GM19455 (cell line): ENCODE results near the gene KCNJ6.
"Not testable (repeated sequence)": the region's sequence is repeated elsewhere in the genome, so short reads cannot be mapped to it uniquely, and the experiment has no call there.

Experiments used
- ATAC-seq: cut with Tn5 transposase; IDR thresholded peaks from one replicate; pipeline ENCODE4 v1.9.1; 2021; ENCODE audit not compliant: unreplicated experiment

Gene KCNJ6

DNA sequence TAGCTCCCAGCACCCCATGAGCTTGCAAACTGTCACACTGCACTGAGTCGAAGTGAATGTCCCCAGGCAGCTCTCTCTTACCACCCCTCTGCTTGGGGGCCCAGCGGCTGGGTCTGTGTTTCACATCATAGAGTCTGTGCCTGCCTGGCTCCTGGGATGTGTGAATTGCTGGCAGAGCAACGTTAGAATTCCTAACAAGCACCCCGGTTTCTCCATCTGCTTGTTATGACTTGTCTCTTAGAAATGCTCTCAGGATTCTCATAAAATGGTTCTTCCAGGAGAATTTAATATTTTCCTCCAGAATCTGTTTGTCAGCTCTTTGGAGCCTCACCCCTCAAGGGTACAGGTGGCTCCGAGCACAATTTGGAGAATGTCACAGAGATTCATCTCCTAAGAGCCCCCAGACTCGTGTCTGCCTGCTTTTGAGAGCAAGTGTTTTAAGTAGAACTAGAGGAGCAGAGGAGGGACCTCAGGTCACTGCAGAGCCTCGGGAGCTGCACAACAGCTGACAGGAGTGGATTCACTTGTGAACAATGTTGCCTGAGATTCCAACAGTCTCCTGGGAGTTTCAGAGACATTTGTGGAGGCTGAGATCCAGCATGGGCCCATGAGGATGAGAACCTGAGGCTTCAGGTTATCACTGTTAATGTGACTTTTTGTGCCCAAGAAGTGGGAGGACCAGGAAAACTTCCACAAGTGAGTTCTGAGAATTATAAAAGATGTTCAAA is 131.5 kb downstream of the KCNJ6 start:
- no peak for ATAC-seq

DNA sequence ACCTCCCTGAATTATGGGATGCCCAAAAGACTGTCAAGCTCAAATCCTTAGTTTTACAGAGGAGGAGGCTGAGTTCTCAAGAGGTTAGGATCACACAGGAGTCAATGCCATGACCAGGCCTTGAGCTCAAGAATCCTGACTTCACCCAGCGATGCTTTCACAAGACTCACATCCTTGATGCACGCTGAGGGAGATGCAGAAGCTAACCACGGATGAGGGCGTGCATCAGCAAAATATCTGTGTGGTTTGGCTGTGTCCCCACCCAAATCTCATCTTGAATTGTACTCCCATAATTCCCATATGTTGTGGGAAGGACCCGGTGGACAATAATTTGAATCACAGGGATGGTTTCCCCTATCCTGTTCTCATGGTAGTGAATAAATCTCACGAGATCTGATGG is 133.2 kb downstream of the KCNJ6 start:
- ATAC-seq = no peak

DNA sequence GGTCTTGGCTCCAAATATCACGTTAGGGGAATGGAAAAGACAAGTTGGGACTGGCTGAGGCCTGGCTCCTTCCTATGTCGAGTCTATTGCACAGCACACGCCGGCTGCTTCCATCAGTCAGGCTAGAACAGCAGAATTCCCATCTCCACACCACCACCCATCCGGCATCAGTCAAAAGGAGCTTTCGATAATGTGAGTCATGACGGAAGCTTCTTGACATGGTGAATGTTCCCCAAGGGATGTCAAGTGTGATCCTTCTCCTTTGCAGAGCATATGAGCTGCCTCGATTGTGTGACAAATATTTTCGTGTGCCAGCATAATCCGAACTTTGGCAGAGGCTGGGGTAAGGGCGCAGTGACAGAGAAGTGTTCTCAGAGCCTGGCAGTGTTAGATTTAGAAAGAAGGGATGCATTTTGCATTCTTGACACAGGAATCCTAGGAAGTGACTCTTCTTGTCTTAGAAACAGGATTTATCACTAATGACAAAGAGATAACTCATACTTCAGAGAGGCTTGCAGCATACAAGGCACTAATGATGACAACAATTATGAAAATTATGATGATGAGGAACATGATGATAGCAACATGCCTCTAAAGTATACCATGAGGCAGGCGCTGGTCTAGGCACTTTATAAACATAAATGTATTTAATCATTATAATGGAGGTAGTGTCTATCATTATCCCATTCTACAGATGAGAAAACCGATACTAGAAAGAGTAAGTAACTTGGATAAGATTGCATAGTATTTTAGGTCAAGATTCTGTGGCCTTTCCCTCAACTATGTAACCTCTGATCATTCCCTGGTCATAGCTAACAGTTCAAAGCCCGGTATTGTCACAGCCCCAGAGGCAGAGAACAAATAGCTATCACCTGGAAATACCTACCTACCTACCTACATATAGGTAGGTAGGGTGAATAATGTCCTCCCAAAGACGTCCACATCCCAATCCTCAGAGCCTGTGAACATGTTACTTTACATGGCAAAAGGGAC is 135.0 kb downstream of the KCNJ6 start:
- no peak for ATAC-seq

DNA sequence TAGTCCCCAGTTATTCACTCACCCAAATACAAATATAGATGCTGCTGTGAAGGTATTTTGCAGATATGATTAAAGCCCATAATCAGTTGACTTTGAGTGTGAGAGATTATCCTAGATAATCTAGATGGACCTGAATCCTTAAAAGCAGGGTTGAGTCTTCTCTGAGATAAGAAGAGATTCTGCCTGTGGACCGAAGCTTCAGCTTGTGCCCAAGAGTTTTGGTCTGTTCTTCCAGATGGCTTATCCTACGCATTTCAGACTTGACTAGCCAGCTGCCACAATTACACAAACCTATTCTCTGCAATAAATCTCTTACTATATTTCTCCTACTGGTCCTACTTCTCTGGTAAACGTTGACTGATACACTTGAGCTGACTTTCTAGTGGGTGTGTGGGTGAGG is 145.1 kb downstream of the KCNJ6 start:
- ATAC-seq = no peak

DNA sequence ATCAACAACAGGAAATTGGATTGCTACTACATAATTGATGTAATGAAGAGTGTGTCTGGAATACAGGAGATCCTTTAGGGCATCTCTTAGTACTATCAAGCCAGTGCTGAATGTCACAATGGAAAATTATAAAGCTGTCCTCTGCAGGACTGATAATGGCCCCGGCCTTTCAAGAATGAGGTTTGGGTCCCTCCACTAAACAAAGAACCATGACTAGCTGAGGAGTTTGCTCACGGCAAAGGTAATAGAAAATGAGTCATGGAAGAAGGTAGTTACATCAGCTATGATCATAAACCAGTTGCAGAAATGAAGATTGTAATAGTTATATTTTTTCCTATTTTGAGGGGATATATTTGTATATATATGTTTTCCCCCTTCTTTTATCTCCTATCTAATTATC is 145.8 kb downstream of the KCNJ6 start:
- no peak for ATAC-seq

DNA sequence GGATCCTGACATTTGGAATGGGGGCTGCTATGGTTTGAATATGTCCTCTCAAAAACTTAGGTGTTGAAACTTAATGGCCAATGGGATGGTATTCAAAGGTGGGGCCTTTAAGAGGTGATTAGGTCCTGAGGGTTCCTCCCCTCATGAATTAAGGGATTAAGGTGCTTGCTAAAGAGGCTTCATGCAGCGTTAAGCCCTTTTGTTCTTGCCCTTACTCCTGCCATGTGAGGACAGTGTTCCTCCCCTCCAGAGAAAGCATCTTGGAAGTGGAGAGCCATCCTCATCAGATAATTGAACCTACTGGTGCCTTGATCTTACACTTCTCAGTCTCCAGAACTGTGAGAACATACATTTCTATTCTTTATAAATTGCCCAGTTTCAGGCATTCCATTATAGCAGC is 146.6 kb downstream of the KCNJ6 start:
- no peak for ATAC-seq

DNA sequence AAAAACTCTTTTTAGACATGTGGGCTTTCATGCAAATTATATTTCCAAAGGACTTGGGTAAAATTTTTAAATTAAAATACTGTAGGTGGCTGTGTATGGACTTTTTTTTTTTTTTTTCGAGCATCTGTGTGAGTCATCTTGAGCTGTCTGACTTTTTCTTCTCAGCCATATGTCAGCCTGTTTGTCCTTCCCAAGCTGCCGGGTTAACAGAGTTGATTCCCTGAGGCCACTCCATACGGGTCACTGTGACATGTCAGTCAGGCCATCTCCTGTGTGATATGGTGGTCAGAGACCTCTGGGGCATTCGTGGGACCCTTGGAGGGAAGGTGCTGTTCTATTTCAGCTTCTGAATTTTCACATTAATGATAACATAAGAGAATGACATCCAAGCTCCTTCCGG is 148.3 kb downstream of the KCNJ6 start:
- no peak for ATAC-seq

DNA sequence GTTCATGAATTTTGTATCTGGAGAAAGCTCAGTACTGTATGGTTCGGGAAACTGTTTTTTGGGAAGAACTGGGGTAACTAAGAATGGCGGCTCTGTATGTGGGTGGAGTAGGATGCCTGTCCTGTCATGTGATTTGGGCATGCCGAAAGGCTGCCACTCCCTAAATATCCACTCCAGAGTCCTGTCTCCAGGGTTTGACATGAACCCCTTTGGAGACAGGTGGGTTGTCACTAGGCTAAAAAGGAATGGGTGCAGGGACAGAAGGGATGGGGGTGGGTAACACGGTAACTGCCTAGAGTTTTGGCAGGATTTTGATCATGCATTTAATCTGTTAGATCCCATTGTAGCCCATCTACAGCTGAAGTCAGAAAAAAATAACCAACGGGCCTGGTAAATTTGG is 150.1 kb downstream of the KCNJ6 start:
- no peak for ATAC-seq

DNA sequence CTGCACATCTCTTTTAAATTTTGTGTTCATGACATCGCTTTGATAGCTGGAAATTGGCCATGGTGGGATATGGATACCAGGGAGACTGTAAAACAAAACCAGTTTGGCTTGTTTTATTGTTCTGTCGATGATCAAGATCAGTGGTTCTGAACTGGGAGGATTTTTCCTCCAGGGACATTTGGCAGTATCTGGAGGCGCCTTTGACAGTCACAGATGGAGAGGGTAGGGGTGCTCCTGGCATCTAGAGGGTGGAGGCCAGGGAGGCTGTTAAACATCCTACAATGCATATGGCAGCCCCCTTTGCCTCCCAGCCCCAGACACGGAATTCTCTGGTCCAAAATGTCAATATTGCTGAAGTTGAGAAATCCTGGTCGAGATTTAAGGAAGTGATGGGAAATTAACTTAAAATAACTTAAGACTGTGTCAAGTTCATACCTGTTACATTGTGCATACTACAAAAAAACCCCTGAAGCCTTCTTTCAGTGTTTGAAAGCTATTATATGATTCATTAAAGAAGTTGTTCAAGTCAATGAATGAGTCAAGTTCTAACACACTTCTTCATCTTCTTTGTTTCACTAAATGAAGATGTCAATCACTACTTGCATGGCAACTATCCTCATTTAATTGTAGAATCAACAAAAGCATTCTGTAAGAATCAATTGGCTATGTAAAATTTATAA is 150.9 kb downstream of the KCNJ6 start:
- ATAC-seq = no peak

DNA sequence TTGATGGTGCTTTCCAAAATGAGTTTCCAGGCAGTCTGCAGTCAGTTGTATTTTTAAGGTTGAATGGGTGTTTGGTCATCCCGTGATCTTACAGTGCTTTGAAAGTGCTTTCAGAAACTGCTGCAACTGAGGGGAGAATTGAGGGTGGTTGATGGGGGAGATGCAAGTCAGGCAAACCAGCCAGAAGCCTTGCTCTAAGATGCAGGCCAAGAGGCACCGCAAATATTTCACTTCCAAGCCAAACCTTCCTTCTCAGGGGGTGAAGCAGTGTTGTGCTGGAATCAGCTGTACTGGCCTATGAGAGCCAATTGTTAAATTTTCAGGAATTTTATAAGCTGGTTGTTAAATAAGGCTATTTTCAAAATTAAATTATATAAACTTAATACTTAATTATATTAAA is 151.6 kb downstream of the KCNJ6 start:
- no peak for ATAC-seq

DNA sequence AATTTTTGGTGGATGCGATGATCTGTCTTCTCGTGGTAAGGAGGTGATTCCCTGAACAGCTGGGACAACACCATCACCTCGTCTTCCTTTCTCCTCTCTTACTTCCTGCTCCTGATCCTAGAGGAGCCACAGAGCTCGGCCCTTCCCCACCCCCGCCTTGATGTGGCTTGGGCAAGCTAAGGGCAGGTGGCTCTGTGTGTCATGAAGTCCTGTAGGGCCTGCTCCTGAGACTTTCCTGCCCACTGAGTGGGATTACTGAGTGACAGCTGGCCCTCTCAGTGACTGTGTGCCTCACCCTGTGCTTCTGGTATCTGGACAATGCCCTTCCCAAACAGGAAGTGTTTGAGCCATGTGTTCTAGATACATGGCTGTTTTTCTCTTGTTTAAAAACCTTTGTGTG is 153.0 kb downstream of the KCNJ6 start:
- ATAC-seq = no peak

DNA sequence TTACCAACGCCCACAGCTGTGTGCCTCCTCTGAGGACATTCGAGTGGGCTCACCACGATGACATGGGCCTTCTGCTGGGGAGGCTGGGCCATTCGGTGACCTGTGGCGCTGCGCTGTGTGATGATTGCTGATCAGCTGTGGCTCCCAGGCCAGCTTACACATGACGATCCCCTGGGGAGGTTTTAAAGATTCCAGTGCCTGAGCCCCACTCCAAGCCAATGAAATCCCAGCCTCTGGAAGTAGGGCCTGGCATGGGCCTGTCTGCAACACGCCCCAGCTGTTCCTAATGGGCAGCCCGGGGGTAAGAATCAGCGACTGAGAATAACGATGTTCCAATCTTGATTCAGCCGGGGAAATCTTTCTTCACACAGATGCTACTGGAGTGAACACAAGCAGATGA is 153.7 kb downstream of the KCNJ6 start:
- ATAC-seq = no peak

DNA sequence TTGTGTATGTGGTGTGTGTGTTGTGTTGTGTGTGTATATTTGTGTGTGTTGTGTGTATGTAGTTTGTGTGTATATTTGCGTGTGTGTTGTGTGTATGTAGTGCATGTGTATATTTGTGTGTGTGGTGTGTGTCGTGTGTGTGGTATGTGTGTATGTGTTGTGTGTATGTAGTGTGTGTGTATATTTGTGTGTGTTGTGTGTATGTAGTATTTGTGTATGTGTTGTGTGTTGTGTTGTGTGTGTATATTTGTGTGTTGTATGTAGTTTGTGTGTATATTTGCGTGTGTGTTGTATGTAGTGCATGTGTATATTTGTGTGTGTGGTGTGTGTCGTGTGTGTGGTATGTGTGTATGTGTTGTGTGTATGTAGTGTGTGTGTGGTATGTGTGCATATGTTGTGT is 154.9 kb downstream of the KCNJ6 start:
- ATAC-seq = not testable (repeated sequence)

DNA sequence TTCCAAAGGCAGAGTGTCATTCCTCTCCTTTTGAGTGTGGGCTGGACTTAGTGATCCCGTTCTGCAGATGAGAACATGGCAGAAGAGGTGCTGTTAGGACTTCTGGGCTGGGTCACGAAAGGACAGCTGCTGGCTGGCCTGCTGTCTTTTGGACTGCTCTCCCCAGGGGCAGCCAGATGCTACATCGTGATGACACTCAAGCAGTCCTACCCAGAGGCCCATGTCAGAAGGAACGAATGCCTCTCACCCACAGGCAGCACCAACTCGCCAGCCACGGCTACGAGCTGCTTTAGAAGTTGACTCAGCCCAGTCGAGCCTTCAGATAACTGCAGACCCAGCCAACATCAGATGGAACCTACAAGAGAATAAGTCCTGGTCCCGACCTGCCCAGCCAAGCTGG is 156.5 kb downstream of the KCNJ6 start:
- ATAC-seq = no peak

DNA sequence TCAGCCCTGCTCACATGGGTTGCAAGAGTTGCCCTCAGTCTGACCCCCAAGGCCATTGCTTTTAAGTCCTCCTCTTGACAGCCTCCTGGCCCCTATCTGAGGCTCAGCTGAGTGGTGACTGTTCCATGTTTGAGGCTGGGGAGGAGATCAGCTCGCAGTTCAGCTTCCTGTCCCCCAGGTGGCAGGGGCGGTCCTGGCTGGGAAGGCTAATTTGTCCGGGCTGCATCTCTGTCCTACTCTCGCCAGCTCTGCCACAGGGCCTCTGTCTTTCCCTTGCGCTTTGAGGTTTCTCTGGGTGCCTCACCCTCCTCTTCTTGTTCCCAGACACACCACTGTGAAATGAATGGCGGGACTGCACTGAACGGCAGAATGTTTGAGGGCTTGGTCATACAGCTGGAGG is 157.3 kb downstream of the KCNJ6 start:
- no peak for ATAC-seq

DNA sequence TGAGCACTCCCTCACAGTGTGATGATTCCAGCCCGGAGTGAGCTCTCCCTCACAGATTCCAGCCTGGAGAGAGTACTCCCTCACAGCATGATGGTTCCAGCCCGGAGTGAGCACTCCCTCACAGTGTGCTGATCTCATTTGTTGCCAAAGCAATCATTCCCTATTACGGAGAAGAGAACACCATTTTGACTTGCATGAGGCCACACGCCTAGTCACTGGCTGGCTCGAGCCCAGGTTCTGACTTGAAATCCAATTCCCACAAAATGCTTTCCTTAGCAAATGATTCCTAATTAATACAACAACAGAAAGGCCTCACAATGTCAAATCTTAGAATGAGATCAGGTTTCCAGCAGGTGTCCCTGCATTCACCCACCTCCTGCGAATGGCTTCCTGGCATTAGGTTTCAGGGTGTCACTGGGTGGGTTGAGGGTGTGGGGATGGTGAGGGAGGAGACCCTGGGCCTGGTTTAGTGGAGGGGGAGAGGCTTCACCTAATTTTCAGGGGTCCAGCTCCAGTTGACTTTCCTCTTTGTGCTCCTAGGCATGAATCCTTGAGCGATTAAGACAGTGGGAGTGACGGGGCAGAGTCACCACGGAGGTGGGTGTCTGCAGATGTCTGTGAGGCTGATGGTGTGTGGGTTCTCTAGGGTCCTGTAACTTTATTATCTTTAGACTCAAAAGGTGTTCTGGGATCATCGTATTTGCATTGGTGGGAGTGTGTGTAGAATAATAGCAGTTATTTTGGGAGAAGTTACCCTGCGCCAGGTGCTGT is 158.5 kb downstream of the KCNJ6 start:
- no peak for ATAC-seq

DNA sequence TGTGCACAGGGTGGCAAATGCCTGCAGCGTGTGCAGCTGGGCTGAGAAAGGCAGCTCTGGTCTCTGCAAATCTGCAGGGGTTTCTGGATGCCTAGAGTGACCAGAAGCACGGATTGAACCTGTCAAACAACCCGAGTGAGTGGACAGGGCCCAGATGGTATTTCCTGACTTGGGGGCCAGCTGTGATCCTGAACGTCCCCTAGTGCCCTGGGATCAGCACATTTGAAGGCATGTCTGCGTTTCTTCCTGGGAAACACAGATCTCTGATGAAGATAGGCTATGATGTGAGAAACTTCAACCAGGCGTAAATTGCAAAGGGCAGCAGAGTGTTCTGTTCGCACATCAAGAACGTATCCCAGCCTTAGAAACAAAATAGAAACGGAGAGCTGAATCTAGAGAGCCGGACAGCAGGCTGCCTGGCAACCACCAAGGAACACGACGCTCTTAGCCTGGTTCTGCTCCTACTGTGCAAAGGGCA is 163.1 kb downstream of the KCNJ6 start:
- no peak for ATAC-seq

DNA sequence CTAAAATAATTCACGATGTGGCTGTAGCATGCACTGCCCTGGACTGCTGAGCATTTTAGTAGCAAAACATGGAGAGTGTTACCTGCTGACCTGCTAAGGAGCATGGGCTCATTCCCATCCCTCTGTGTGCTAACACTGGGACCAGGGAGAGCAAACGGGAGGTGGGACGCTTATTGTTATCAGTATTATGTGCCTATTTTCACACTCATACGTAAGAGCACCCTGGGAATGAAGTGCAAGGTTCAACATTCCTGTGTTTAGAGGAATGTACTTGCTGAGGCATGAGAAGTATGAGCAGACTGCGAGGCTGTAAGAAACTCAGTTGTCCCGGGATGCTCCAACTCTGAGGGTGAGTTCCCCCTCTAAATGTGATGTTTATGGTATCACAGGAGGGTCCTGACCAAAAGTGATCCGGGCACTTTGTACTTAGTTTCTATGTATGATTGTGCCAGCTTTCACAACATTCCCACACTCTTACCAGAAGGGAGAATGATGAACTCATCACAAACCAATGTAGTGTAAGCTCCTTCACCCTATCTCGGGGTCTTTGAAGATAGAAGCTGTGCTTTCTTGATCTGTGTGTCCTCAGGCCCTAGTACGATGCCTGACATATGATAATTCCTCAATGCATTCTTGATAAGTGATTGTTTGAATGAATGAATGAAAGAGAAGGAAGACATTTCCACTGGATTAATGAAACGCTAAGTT is 164.8 kb downstream of the KCNJ6 start:
- no peak for ATAC-seq

DNA sequence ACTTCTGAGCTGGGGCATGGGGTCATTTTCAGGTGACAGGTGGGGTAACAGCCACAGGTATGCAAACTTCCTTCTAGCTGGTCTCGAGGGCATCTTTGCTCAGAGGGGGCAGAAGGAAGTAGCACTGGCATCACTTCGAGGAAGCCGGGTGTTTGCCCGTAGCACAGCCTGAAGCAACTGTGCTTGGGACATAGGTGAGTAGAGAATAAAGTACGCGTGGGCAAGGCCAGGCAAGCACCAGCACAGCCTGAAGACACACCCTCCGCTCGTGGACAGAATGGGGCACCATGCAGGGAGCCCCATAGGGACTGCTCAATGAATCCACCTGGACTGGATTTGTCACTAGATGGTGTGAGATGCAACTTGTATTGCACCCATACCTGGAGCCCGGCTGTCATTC is 167.1 kb downstream of the KCNJ6 start:
- ATAC-seq = no peak

DNA sequence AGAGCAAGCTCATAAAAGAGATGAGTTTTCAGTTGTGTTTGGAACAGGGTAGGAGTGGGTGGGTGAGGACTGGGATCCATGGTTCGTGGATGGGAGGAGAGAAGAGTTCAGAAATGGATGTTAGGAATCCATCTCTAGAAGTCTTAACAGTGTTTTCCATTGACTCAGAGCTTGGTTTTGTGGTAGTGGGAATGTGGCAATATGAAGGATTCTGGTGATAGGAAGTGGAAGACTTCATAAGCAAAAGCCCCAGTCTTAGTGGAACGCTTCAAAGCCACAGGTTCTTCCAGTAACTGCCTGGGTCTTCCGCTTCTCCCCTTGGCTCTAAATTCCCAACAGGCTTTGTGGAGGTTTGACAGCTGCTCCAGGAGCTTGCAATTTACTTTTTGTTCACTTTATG is 167.9 kb downstream of the KCNJ6 start:
- ATAC-seq = no peak
